OCI-LY1 (cell line): ENCODE data around the gene DEAF1.

Source experiments
- H2AFZ ChIP-seq: fragments of 200-600 bp; sonication (generic), shearing (Covaris generic); 2 replicates; pipeline ENCODE4 v1.6.0; 2014; ENCODE audit warnings: antibody characterized with exemption, mild to moderate bottlenecking, low read length
- H3F3A ChIP-seq: fragments of 200-600 bp; sonication (generic), shearing (Covaris generic); 2 replicates; pipeline ENCODE4 v1.6.0; 2014; ENCODE audit warnings: mild to moderate bottlenecking, antibody characterized with exemption, low read length, moderate library complexity; ENCODE audit not compliant: insufficient read depth
- H3K27ac ChIP-seq: fragments of 200-600 bp; sonication (generic); 2 replicates; pipeline ENCODE4 v1.5.1; 2014; ENCODE audit warnings: low read length, mixed run types, mild to moderate bottlenecking, low read depth; ENCODE audit not compliant: poor library complexity, severe bottlenecking
- H3K27me3 ChIP-seq: fragments of 200-600 bp; sonication (generic); 2 replicates; pipeline ENCODE4 v1.6.0; 2014; ENCODE audit warnings: antibody characterized with exemption, mild to moderate bottlenecking, low read length, moderate library complexity; ENCODE audit not compliant: insufficient read depth
- H3K36me3 ChIP-seq: fragments of 200-600 bp; sonication (generic); 2 replicates; pipeline ENCODE4 v1.6.1; 2014; ENCODE audit warnings: mild to moderate bottlenecking, antibody characterized with exemption, low read length, moderate library complexity, mixed read lengths; ENCODE audit not compliant: insufficient read depth
- H3K4me1 ChIP-seq: fragments of 200-600 bp; sonication (generic); 2 replicates; pipeline ENCODE4 v1.5.1; 2014; ENCODE audit warnings: mild to moderate bottlenecking, low read length, moderate library complexity; ENCODE audit not compliant: insufficient read depth, severe bottlenecking
- H3K4me2 ChIP-seq: fragments of 200-600 bp; sonication (generic), shearing (Covaris generic); 2 replicates; pipeline ENCODE4 v1.6.1; 2014; ENCODE audit warnings: low read length
- H3K4me3 ChIP-seq: fragments of 200-600 bp; sonication (generic); 2 replicates; pipeline ENCODE4 v1.5.1; 2014; ENCODE audit warnings: low read length, low read depth, mild to moderate bottlenecking, mixed read lengths; ENCODE audit not compliant: poor library complexity, severe bottlenecking
- H3K79me2 ChIP-seq: fragments of 200-600 bp; shearing (Covaris generic); 2 replicates; pipeline ENCODE4 v1.6.1; 2016; ENCODE audit warnings: mixed run types, low read length, mixed read lengths; ENCODE audit not compliant: insufficient read depth
- H3K9ac ChIP-seq: fragments of 200-600 bp; sonication (generic), shearing (Covaris generic); 2 replicates; pipeline ENCODE4 v1.6.1; 2014; ENCODE audit warnings: mild to moderate bottlenecking, low read length, mixed read lengths
- H3K9me2 ChIP-seq: fragments of 200-600 bp; sonication (generic), shearing (Covaris generic); 2 replicates; pipeline ENCODE4 v1.6.1; 2014; ENCODE audit warnings: low read depth, mild to moderate bottlenecking, low read length, mixed read lengths
- H3K9me3 ChIP-seq: fragments of 200-600 bp; shearing (Covaris generic); 2 replicates; pipeline ENCODE4 v1.6.1; 2014; ENCODE audit warnings: low read length, mixed read lengths
- H4K20me1 ChIP-seq: fragments of 200-600 bp; sonication (generic), shearing (Covaris generic); 2 replicates; pipeline ENCODE4 v1.6.0; 2016; ENCODE audit warnings: mild to moderate bottlenecking, low read length; ENCODE audit not compliant: insufficient read depth
- CTCF ChIP-seq: fragments of 200-600 bp; sonication (generic), shearing (Covaris generic); IDR thresholded peaks from 2 replicates; pipeline ENCODE4 v1.5.1; 2017; ENCODE audit warnings: mild to moderate bottlenecking, antibody characterized with exemption, low read length, moderate library complexity, mixed read lengths
- EZH2 ChIP-seq: fragments of 200-600 bp; sonication (generic), shearing (Covaris generic); IDR thresholded peaks from 2 replicates; pipeline ENCODE4 v1.8.0; 2017; ENCODE audit warnings: borderline replicate concordance, mixed run types, mild to moderate bottlenecking, antibody characterized with exemption, low read length, moderate library complexity, mixed read lengths

DEAF1 gene

GRCh38 chr11:611001-611996, 83.7 kb downstream of the DEAF1 start:
- Histone ChIP-seq H3F3A (no peaks in the 10 kb centered on the region), H2AFZ (no peak overlapping the region), H3K27ac (no peak overlapping the region), H3K4me3 (no peak overlapping the region), H3K9me2 (no peaks in the 10 kb centered on the region), H3K9me3 (no peaks in the 10 kb centered on the region), H3K9ac (no peak overlapping the region), H4K20me1 (no peaks in the 10 kb centered on the region), H3K79me2 (no peaks in the 10 kb centered on the region), H3K4me2 (no peak overlapping the region), H3K4me1 (peaks cover 28% of the 10 kb centered on the region), H3K27me3 (no peaks in the 10 kb centered on the region), H3K36me3 (peaks cover 69% of the 10 kb centered on the region)
- TF ChIP-seq CTCF (no peak), EZH2 (no peak)

- H3K79me2 ChIP-seq: no peaks in the 10 kb centered on the region
- H3F3A ChIP-seq: no peaks in the 10 kb centered on the region
- no peak overlapping the region for H3K4me3 ChIP-seq
- H3K27ac ChIP-seq: no peak overlapping the region
- TF ChIP-seq CTCF (no peak), EZH2 (no peak)
- no peak overlapping the region for H2AFZ ChIP-seq
- no peaks in the 10 kb centered on the region for H3K9me3 ChIP-seq
- no peaks in the 10 kb centered on the region for H3K27me3 ChIP-seq
- H3K36me3 ChIP-seq: peaks cover 79% of the 10 kb centered on the region
- no peak overlapping the region for H3K9ac ChIP-seq
- H4K20me1 ChIP-seq: no peaks in the 10 kb centered on the region
- no peaks in the 10 kb centered on the region for H3K9me2 ChIP-seq
- H3K4me2 ChIP-seq: no peak overlapping the region
- H3K4me1 ChIP-seq: peaks cover 23% of the 10 kb centered on the region
These were observed 84.7 kb downstream of the DEAF1 start for GRCh38 chr11:610146-610801.

- Histone ChIP-seq H3K4me1 (peaks cover 14% of the 10 kb centered on the region), H3K4me3 (no peak overlapping the region), H3K9me3 (no peaks in the 10 kb centered on the region), H4K20me1 (no peaks in the 10 kb centered on the region), H3F3A (no peaks in the 10 kb centered on the region), H3K9ac (no peak overlapping the region), H3K79me2 (no peaks in the 10 kb centered on the region), H3K9me2 (no peaks in the 10 kb centered on the region), H3K27me3 (no peaks in the 10 kb centered on the region), H2AFZ (no peak overlapping the region), H3K36me3 (peaks cover 88% of the 10 kb centered on the region), H3K4me2 (no peak overlapping the region), H3K27ac (no peak overlapping the region)
- TF ChIP-seq CTCF (no peak), EZH2 (no peak)
These were observed 85.6 kb downstream of the DEAF1 start for GRCh38 chr11:609341-609811.
